NCI-H748 (cell line): ENCODE results near the gene TBC1D1.

Experiments used
- DNase-seq: peaks from one replicate; lab custom pipeline; 2025; ENCODE audit not compliant: unreplicated experiment; lab: John Stamatoyannopoulos, UW

The TBC1D1 gene

GRCh38 chr4:38119668-38120385, 228.9 kb downstream of the TBC1D1 start:
- peak; percentile 55 for DNase-seq

GRCh38 chr4:38120772-38121171, 229.9 kb downstream of the TBC1D1 start:
- no peak for DNase-seq

DNA sequence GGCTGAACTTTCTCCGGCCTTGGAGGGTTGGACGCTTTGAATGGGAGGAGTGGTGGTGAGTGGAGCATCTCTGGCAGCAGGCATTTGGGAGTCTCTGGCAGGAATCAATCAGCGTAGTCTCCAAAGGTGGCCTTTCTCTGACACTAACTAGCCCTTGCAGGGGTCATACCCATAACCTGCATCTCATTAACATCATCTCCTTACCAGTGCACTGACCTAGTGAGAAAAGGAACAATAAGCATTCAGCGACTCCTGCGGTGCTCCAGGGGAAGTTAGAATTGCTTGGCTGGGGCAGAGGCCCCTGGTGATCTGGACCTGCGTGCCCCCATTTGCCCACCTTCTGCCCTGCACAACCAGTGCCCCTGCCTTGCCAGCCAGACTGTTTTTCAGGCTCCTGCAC, 231.2 kb downstream of the TBC1D1 start:
- no peak for DNase-seq

DNA sequence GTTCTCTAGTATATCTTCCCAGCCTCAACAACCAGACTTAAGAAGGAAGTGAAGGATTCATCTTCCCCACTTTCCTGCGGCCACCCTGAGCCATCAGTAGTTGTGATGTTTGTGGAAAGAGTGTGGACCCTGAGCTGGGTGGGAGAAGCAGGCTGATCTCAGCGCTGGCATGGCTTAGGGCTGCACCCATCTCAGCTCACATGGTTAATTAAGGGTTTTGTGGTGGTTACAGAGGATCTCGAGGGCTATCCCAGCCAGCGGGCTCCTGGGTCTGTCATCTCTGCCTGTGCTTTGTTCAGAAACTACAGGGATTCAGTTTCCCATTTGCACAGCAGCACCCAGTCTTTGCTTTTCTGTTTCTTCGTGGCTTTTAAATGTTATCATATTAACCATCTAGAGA, 232.7 kb downstream of the TBC1D1 start:
- DNase-seq = no peak

GRCh38 chr4:38124961-38125360, 234.1 kb downstream of the TBC1D1 start:
- DNase-seq = no peak

- no peak for DNase-seq
Observed at GRCh38 chr4:38125816-38126215, 234.9 kb downstream of the TBC1D1 start.

- peak; percentile 95 for DNase-seq
Observed at GRCh38 chr4:38128478-38129459, 237.9 kb downstream of the TBC1D1 start.

DNA sequence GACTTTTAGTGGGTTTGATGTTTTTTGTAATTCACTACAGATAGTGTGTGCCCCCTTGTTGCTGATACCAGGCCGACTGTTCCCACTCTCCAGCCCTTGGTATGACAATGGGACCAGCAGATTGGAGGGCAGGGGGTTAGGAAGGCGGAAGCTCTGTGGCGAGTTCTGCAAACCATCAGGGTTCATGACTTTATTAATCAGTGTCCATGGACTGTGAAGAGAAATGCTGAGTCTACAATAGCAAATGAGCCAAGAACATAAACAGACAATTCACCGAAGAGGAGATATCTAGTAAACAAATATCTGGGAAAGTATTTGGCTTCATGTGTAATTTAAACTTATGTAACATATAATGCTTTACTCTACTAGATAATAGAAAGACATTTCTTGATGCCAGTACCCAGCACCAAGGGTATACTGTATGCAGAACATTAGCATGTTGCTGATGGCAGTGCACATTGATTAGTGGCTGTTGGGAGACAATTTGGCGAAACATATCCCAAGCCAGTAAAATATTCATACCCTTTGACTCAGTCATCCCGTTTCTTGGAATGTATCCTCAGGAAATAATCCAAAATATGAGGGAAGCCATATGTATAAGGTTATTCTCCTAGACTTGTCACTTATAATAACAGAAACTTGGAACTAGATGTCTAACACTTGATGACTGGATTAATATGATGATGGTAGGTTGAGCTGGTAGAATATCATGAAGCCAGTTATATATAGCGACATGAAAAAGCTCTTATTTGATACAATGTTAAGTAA, 238.8 kb downstream of the TBC1D1 start:
- no peak for DNase-seq

DNA sequence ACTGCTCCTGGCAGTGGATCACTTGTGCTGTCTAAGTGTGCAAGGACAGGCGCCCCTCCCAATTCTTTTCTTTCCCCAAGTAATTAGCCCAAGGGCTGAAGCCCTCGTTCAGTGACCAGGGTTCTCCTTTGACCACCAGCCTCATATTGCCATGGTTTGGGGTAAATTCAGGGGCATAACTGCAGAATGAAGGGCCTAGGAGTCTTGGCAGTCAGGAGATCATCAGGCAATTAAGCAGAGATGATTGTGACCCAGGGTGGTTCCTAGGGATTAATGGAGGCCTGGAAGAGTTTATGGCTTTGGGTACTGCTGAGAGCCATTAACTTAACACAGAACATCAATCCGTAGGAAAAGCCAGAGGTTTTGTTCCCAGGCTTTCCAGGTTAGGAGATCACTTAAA, 240.0 kb downstream of the TBC1D1 start:
- DNase-seq = no peak

- peak; percentile 70 for DNase-seq
Observed at GRCh38 chr4:38131371-38132091, 240.6 kb downstream of the TBC1D1 start.

GRCh38 chr4:38132107-38132673, 241.3 kb downstream of the TBC1D1 start:
- no peak for DNase-seq

DNA sequence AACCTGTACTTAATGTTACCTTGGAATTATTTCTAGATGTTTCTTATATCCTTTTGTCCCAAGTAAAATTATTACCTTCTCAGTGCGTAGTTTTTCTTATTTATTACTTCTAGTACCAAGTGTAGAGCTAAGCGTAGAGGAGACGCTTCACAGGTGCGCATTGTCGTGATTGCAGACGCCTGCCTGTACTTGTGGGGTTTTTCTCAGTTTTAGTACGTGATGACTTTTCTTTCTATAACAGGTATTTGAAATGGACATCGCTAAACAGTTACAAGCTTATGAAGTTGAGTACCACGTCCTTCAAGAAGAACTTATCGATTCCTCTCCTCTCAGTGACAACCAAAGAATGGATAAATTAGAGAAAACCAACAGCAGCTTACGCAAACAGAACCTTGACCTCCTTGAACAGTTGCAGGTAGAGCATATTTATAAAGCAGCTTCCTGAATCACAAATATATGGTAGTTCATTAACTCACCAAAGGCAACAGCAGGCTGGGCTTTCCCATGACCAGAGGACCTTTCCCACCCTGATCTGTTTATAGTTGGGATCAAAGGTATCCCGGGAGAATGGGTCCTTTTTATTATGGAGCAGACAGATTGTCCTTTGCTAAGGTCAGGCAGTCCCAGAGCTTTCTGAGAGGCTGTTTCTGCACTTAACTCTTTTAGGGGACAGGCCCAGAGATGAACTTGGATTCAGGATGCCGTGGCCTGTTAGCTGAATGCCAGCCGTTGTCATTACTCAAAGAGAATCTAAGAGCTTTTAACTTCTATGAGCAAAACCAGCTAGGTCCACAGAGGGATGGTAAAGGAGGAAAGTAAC, 242.2 kb downstream of the TBC1D1 start:
- peak; percentile 5 for DNase-seq

DNA sequence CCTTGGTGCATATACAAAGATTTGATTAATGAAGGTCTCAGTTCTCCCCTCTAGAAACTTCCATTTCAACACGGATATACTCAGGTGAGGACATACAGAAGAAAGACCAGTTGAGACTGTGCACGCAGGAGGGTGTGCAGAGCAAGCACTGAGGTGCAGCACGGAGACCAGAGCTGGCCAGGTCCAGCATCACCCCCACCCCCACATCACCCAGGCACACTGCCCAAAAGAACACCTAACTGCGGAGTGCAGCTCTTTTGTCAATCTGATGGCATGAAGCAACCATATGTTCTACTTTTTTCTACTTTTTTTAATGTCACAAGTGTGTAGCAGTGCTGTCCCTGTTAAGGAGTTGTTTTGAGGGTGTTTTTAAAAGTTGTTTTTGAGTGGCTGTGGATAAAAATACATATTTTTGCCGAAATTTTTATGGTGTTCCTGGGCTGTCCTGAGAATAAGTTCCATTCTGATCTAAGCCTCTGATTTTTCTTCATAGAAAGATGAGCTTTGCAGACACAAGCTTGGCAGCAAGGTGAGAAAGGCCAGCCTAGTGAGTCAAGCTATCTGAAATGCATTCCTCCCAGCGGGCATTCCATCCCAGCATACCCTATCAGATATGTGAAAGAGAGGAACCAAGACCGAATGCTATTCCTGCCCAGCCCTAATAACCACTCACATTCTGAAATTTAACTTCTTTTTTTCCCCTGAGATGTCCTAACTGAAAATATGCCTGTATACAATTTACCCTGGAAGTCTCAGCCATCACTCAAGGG, 243.0 kb downstream of the TBC1D1 start:
- no peak for DNase-seq

- no peak for DNase-seq
Observed at GRCh38 chr4:38135201-38135600, 244.3 kb downstream of the TBC1D1 start.

- no peak for DNase-seq
Observed at GRCh38 chr4:38136604-38137003, 245.7 kb downstream of the TBC1D1 start.

GRCh38 chr4:38137080-38137479, 246.2 kb downstream of the TBC1D1 start:
- no peak for DNase-seq

GRCh38 chr4:38138363-38138762, 247.5 kb downstream of the TBC1D1 start:
- no peak for DNase-seq

DNA sequence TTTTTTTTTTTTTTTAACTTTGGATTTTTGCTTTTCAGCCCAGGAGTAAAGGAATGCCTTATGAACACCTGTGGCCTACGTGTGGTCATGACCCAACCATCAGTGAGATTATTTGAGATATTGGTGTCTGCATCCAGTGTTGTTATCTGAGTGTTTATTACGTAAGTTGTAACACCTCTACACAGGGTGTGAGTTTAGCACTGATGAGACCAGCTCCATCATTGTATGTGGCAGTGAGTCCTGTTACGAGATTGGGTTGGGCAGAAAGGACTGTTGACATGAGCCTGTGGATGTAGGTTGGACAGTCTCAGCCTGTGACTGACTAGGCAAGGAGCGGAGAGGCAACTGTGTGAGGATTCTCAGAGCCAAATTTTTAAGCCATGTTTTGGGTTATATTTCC, 248.3 kb downstream of the TBC1D1 start:
- no peak for DNase-seq
